Measurements from ENCODE around the gene FHL2.

GRCh38 chr2:105325389-105325963 is 73.4 kb downstream of the FHL2 start:
- TF ChIP-seq, protein P1, sequence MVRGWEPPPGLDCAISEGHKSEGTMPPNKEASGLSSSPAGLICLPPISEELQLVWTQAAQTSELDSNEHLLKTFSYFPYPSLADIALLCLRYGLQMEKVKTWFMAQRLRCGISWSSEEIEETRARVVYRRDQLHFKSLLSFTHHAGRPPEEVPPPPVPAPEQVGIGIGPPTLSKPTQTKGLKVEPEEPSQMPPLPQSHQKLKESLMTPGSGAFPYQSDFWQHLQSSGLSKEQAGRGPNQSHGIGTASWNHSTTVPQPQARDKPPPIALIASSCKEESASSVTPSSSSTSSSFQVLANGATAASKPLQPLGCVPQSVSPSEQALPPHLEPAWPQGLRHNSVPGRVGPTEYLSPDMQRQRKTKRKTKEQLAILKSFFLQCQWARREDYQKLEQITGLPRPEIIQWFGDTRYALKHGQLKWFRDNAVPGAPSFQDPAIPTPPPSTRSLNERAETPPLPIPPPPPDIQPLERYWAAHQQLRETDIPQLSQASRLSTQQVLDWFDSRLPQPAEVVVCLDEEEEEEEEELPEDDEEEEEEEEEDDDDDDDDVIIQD (CRISPR knock-in tag; IDR thresholded peaks at IDR 0.05; ENCODE audit: low read depth): no peak
- no peak for TF ChIP-seq SIN3A (IDR thresholded peaks at IDR 0.05; ENCODE audit: borderline replicate concordance, low read depth, low read length)
- TF ChIP-seq ESRRA (CRISPR knock-in tag; IDR thresholded peaks at IDR 0.05; ENCODE audit: low read depth): no peak
- TF ChIP-seq ZNF24 (IDR thresholded peaks at IDR 0.05): no peak
- TF ChIP-seq, protein P2, sequence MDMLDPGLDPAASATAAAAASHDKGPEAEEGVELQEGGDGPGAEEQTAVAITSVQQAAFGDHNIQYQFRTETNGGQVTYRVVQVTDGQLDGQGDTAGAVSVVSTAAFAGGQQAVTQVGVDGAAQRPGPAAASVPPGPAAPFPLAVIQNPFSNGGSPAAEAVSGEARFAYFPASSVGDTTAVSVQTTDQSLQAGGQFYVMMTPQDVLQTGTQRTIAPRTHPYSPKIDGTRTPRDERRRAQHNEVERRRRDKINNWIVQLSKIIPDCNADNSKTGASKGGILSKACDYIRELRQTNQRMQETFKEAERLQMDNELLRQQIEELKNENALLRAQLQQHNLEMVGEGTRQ (IDR thresholded peaks at IDR 0.05; ENCODE audit: low read depth, low read length): no peak
- TF ChIP-seq, protein P2 (CRISPR knock-in tag; IDR thresholded peaks at IDR 0.05; ENCODE audit: borderline replicate concordance): no peak
- no peak for TF ChIP-seq POLR2A (IDR thresholded peaks at IDR 0.05; ENCODE audit: insufficient read depth in 1 of 2, low read depth in 2 of 2, low read length in 2 of 2)
- TF ChIP-seq ZNF816 (CRISPR knock-in tag; IDR thresholded peaks at IDR 0.05; ENCODE audit: borderline replicate concordance): no peak

All from HepG2 (cell line).